IPS-20b (cell line): ENCODE results near the gene PHYHD1.

ENCODE experiments used
- H3K27ac ChIP-seq: one replicate; pipeline ENCODE4 v1.5.1; 2013; ENCODE audit warnings: low read length
- H3K27me3 ChIP-seq: 2 replicates; pipeline ENCODE4 v1.6.1; 2013; ENCODE audit warnings: mild to moderate bottlenecking, low read length, inconsistent platforms; ENCODE audit not compliant: insufficient read depth
- H3K36me3 ChIP-seq: 2 replicates; pipeline ENCODE4 v1.6.1; 2013; ENCODE audit warnings: low read depth, mild to moderate bottlenecking, inconsistent platforms, low read length, moderate library complexity; ENCODE audit not compliant: insufficient read depth
- H3K4me1 ChIP-seq: 2 replicates; pipeline ENCODE4 v1.6.1; 2013; ENCODE audit warnings: mild to moderate bottlenecking, control low read depth, inconsistent platforms, low read length, moderate library complexity; ENCODE audit not compliant: insufficient read depth
- H3K4me3 ChIP-seq: 2 replicates; pipeline ENCODE4 v1.5.1; 2013; ENCODE audit warnings: mild to moderate bottlenecking, low read length, inconsistent platforms
- H3K9ac ChIP-seq: 2 replicates; pipeline ENCODE4 v1.6.1; 2013; ENCODE audit warnings: low read depth, mild to moderate bottlenecking, inconsistent platforms, low read length, moderate library complexity
- H3K9me3 ChIP-seq: 2 replicates; pipeline ENCODE4 v1.6.1; 2013; ENCODE audit warnings: mild to moderate bottlenecking, low read depth, low read length, inconsistent platforms; ENCODE audit not compliant: insufficient read depth

PHYHD1 gene

GRCh38 chr9:128920381-128921058 is at the start of gene PHYHD1:
PHYHD1 (plus strand) TSS chr9:128920982; CDS start chr9:128922324, 1,342 bp downstream.
- peak within 1 kb of the TSS; percentile 87; the same call in 1 of the 2 replicates for H3K9ac ChIP-seq
- H3K4me3 ChIP-seq, result peak within 1 kb of the TSS; percentile 81
- peaks cover 33% of the 10 kb centered on the region for H3K36me3 ChIP-seq
- H3K27me3 ChIP-seq, result no peaks in the 10 kb centered on the region
- peak within 1 kb of the TSS; percentile 4 for H3K27ac ChIP-seq
- peaks cover 3% of the 10 kb centered on the region; the same call in 1 of the 2 replicates for H3K4me1 ChIP-seq
- H3K9me3 ChIP-seq, result no peaks in the 10 kb centered on the region

GRCh38 chr9:128877852-128878251 is 42.9 kb upstream of the PHYHD1 start:
- H3K4me1 ChIP-seq, result no peaks in the 10 kb centered on the region
- no peaks in the 10 kb centered on the region for H3K9me3 ChIP-seq
- no peaks in the 10 kb centered on the region for H3K36me3 ChIP-seq
- no peak overlapping the region for H3K9ac ChIP-seq
- H3K27me3 ChIP-seq, result no peaks in the 10 kb centered on the region
- no peak overlapping the region for H3K27ac ChIP-seq
- no peak overlapping the region for H3K4me3 ChIP-seq

- Histone ChIP-seq H3K4me3 (peak within 1 kb of the TSS; percentile 91), H3K9ac (peak within 1 kb of the TSS; percentile 96), H3K4me1 (peaks cover 12% of the 10 kb centered on the region; the same call in 1 of the 2 replicates), H3K9me3 (no peaks in the 10 kb centered on the region), H3K27me3 (no peaks in the 10 kb centered on the region), H3K36me3 (peaks cover 32% of the 10 kb centered on the region), H3K27ac (peak within 1 kb of the TSS; percentile 62)
Measured at GRCh38 chr9:128881884-128882676, 38.7 kb upstream of the PHYHD1 start, which contains the start of the genes KYAT1 and LRRC8A. KYAT1 (minus strand) TSS chr9:128881950; CDS start chr9:128845405, 36,545 bp downstream. LRRC8A (plus strand) TSS chr9:128882133; CDS start chr9:128907165, 25,032 bp downstream.

DNA sequence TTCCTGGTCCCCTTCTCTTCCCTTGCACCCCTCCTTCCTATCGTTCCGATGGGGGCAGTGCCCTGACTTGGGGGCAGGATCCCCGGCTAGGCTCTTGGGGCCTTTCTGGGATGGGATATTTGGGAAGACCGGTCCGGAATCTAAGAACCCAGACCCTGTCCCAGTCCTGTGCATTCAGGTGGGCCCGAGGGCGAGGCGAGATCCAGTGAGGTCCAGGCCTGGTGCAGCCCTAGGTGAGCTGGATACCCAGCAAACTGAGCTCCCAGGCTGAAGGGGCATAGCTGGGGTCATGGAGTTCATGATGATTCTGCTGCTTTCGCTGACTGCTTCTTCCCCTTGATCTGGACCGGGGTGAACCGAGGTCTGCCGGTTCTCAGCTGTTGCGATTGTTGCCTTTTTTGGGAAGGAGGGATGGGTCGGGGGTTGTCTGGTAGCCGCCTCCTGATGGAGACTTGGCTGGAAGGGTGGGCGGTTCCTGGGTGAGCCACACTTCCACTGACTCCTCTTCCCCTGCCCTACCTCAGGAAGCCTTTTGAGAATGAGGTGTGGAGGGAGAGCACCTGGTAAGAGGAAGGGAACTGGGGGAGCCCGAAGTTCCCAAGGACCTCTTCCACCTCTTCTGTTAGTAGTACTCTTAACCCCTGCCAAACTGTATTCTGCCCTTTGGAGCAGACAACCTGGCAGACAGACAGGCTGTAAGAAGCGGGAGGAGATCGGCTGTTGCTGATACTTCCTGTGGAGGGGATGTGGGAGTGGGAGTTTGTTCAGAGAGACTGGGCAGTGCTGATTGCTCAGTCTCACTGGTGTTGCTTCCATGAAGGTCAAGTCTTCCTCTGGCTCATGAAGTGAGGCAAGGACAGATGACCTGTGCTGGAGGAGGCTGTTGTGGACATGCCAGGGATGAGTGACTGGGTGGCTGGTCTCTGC is 37.8 kb upstream of the PHYHD1 start:
- H3K27ac ChIP-seq, result peak overlapping the region; percentile 62
- H3K27me3 ChIP-seq, result no peaks in the 10 kb centered on the region
- peak overlapping the region; percentile 96 for H3K9ac ChIP-seq
- peaks cover 36% of the 10 kb centered on the region for H3K36me3 ChIP-seq
- H3K4me3 ChIP-seq, result peak overlapping the region; percentile 91
- H3K9me3 ChIP-seq, result no peaks in the 10 kb centered on the region
- peaks cover 16% of the 10 kb centered on the region; the same call in 1 of the 2 replicates for H3K4me1 ChIP-seq

GRCh38 chr9:128884164-128884563 is 36.6 kb upstream of the PHYHD1 start:
- Histone ChIP-seq H3K9ac (no peak overlapping the region), H3K4me1 (peaks cover 26% of the 10 kb centered on the region; the same call in 1 of the 2 replicates), H3K27ac (no peak overlapping the region), H3K9me3 (no peaks in the 10 kb centered on the region), H3K4me3 (peak overlapping the region; percentile 91; the same call in 1 of the 2 replicates), H3K27me3 (no peaks in the 10 kb centered on the region), H3K36me3 (peaks cover 46% of the 10 kb centered on the region)

- Histone ChIP-seq H3K9me3 (no peaks in the 10 kb centered on the region), H3K4me3 (no peak overlapping the region), H3K27ac (peak overlapping the region; percentile 43), H3K9ac (peak overlapping the region; percentile 24; the same call in 1 of the 2 replicates), H3K27me3 (no peaks in the 10 kb centered on the region), H3K36me3 (peaks cover 56% of the 10 kb centered on the region), H3K4me1 (peaks cover 26% of the 10 kb centered on the region; the same call in 1 of the 2 replicates)
Measured at GRCh38 chr9:128885376-128885775, 35.4 kb upstream of the PHYHD1 start.

DNA sequence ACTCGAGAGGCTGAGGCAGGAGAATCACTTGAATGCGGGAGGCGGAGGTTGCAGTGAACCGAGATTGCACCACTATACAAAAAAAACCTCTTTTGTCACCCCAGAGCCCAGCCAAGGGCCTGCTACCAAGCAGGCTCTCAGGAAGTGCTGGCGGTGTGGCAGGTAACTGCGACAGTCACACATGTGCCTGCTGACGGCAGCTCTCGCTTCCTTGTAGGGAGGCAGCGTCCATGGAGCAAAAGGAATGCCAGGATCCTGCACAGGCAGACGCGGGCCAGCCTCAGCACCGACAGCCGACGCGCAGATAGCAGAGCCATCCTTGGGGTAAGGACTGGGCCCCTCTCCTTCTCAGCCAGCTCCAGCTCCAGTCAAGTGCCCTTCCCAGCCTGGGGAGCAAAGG is 35.0 kb upstream of the PHYHD1 start:
- peaks cover 61% of the 10 kb centered on the region for H3K36me3 ChIP-seq
- no peak overlapping the region for H3K4me3 ChIP-seq
- peaks cover 26% of the 10 kb centered on the region; the same call in 1 of the 2 replicates for H3K4me1 ChIP-seq
- H3K9ac ChIP-seq, result no peak overlapping the region
- peak overlapping the region; percentile 64 for H3K27ac ChIP-seq
- no peaks in the 10 kb centered on the region for H3K27me3 ChIP-seq
- no peaks in the 10 kb centered on the region for H3K9me3 ChIP-seq

DNA sequence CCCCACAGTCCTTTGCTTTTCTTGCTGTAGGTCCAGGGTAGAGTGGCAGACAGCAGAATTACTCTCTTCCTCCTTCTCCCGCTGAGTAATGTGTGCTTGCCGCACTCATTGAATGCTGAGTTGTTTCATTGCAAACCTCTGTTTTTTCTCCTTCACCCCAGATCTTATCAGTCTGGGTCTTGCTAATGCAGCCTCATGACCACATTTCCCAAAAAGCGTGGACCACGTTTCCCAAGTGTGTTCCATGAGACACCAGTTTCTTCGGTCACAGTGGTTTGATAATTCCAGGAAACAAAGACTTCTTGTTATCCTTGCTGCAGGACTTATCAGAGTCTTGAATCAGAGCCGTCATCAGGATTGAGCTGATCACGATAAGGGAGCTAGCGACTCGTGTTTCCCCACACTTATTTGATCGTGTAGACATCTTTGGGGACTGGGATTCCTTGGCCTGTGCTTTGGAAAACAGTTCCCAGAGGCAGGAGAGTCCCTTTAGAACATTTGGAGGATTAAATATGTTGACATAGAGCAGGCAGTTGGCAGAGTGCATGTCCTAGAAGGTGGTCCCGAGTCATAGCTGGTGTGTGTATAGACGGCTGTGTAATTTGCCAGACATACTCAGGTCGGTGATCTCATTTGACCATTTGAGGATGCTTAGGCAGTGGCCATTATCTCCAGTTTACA is 34.4 kb upstream of the PHYHD1 start:
- H3K27ac ChIP-seq, result peak overlapping the region; percentile 64
- H3K9me3 ChIP-seq, result no peaks in the 10 kb centered on the region
- no peaks in the 10 kb centered on the region for H3K27me3 ChIP-seq
- H3K4me3 ChIP-seq, result no peak overlapping the region
- H3K4me1 ChIP-seq, result peaks cover 26% of the 10 kb centered on the region; the same call in 1 of the 2 replicates
- no peak overlapping the region for H3K9ac ChIP-seq
- peaks cover 66% of the 10 kb centered on the region for H3K36me3 ChIP-seq

DNA sequence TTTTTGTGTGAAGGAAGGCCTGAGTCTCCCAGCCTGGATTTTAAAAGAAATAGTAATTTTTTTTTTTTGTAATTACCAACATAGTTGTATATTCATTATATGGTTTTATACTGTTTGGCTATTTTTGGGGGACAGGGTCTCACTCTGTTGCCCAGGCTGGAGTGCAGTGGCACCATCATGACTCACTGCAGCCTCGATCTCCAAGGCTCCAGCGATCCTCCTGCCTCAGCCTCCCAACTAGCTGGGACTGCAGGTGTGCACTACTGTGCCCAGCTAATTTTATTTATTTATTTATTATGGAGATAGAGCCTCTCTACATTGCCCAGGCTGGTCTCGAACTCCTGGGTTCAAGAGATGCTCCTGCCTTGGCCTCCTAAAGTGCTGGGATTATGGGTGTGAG is 33.7 kb upstream of the PHYHD1 start:
- no peaks in the 10 kb centered on the region for H3K27me3 ChIP-seq
- H3K4me3 ChIP-seq, result no peak overlapping the region
- H3K9ac ChIP-seq, result peak overlapping the region; percentile 31; the same call in 1 of the 2 replicates
- H3K4me1 ChIP-seq, result peaks cover 30% of the 10 kb centered on the region; the same call in 1 of the 2 replicates
- peak overlapping the region; percentile 70 for H3K27ac ChIP-seq
- peaks cover 73% of the 10 kb centered on the region for H3K36me3 ChIP-seq
- no peaks in the 10 kb centered on the region for H3K9me3 ChIP-seq

DNA sequence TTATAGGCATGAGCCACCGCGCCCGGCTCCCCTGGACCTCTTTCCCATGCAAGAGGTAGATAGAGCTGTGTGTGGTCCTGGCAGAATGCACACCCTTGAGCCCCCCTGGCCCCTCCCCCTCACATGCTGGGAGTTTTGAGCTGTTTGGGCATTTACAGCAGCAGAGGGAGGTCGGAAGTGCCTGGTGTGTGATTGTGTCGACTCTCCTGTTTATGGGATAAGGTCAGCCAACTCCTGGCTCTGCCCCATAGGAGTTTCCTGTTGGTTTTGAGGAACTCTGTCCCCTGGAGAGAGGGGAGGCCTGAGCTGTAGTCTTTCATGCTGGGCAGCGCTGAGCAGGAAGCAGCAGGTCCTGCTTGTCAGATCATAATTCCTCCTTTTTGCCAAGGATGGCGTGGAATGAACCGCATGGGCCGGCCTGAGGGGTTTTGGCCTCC is 32.9 kb upstream of the PHYHD1 start:
- H3K9ac ChIP-seq, result peak overlapping the region; percentile 57; the same call in 1 of the 2 replicates
- H3K9me3 ChIP-seq, result no peaks in the 10 kb centered on the region
- peak overlapping the region; percentile 82 for H3K27ac ChIP-seq
- peaks cover 82% of the 10 kb centered on the region for H3K36me3 ChIP-seq
- peaks cover 30% of the 10 kb centered on the region; the same call in 1 of the 2 replicates for H3K4me1 ChIP-seq
- no peaks in the 10 kb centered on the region for H3K27me3 ChIP-seq
- peak overlapping the region; percentile 12; the same call in 1 of the 2 replicates for H3K4me3 ChIP-seq
